AG04449 (cell line): ENCODE results near the gene MRLN.

ENCODE experiments used
- CTCF ChIA-PET: fragments of 350-600 bp; formaldehyde crosslinking; extraction: SDS; loops from one replicate; lab custom pipeline; 2021; ENCODE audit warnings: antibody characterized with exemption; lab: Yijun Ruan, JAX
- POLR2A ChIA-PET: fragments of 400-600, 350-600 bp; formaldehyde crosslinking; extraction: SDS; loops from one replicate; lab custom pipeline; 2020; ENCODE audit warnings: antibody characterized with exemption, inconsistent platforms; lab: Yijun Ruan, JAX
- DNase-seq: peaks from one replicate; pipeline ENCODE4 v3.0.0-alpha.2; 2010; ENCODE audit warnings: low read depth, low spot score
- H3K4me3 ChIP-seq: 2 replicates; pipeline ENCODE4 v1.5.1; 2011; ENCODE audit warnings: low read depth, mild to moderate bottlenecking, control low read depth, low read length
- TF ChIP-seq, protein P1 (sequence below): IDR thresholded peaks from one replicate; pipeline ENCODE4 v1.5.1; 2011; ENCODE audit warnings: mild to moderate bottlenecking, moderate library complexity, low read length, control low read depth, inconsistent platforms; ENCODE audit not compliant: insufficient read depth; ENCODE audit errors: missing control alignments

Gene MRLN

GRCh38 chr10:59781511-59781910 is 28.3 kb upstream of the MRLN start:
- POLR2A ChIA-PET = no interaction called here
- no peak for DNase-seq
- TF ChIP-seq, protein P1, sequence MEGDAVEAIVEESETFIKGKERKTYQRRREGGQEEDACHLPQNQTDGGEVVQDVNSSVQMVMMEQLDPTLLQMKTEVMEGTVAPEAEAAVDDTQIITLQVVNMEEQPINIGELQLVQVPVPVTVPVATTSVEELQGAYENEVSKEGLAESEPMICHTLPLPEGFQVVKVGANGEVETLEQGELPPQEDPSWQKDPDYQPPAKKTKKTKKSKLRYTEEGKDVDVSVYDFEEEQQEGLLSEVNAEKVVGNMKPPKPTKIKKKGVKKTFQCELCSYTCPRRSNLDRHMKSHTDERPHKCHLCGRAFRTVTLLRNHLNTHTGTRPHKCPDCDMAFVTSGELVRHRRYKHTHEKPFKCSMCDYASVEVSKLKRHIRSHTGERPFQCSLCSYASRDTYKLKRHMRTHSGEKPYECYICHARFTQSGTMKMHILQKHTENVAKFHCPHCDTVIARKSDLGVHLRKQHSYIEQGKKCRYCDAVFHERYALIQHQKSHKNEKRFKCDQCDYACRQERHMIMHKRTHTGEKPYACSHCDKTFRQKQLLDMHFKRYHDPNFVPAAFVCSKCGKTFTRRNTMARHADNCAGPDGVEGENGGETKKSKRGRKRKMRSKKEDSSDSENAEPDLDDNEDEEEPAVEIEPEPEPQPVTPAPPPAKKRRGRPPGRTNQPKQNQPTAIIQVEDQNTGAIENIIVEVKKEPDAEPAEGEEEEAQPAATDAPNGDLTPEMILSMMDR = no peak
- CTCF ChIA-PET = no interaction called here
- no peak overlapping the region for H3K4me3 ChIP-seq

DNA sequence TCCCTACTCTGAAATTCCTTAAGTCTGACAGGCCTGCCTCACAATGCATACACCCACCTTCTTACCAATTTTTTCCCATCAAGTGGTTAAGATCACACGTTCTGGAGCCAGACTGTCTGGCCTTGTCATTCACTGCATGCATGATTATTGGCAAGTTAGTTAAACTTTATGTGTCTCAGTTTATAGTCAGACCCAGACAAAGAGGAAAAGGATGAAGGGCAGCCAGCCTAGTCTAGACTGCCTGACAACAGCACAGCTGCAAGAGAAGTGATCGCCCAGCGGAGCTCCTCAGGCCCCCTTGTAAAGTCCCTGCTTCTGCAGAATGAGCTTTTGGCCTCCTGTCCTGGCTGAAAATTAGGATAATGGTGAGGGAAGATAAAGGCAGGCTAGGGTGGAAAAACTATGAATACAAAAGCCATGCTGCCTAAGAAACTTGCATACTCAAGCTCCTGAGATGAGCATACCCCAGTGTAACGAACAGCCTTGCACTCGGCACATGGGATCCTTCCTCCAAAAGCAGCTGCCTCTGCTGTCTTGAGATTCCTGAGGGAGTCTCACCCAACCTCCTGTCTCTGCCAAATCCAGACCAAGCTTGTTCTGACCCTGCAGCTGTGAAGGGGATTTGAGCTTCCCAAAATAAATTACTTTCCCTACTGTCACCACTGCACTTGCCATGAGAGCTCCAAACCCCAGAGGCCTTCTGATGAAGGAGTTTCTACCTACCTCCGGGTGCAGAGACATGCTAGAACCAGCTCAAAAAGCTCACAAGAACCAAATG is 26.7 kb upstream of the MRLN start:
- ChIA-PET POLR2A (interaction anchor here (0.5 kb wide), 1 partner anchor 255 kb away, joined by 3 read pairs; no protein-coding TSS in a partner anchor), CTCF (no interaction called here)
- DNase-seq = no peak
- TF ChIP-seq, protein P1 = no peak
- no peak overlapping the region for H3K4me3 ChIP-seq

- POLR2A ChIA-PET = no interaction called here
- no peak for DNase-seq
Measured at GRCh38 chr10:59774451-59774850, 21.2 kb upstream of the MRLN start.

DNA sequence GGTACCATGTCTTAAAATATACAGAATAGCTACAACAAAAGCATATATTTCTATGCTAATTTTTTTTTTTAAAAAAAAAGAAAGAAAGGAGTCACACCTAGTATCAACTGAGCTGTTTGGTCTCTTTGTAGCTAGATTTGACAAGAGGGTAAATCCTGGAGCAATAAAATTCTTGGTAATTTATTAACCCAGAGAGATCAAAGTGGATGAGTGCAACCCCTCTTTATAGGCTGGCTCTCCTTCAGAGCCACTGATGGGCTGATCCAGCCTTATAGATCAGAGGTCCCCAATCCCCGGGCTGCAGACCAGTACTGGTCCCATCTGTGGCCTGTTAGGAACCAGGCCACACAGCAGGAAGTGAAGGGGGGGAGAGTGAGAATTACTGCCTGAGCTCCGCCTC is 19.8 kb upstream of the MRLN start:
- TF ChIP-seq, protein P1 = no peak
- ChIA-PET CTCF (no interaction called here), POLR2A (no interaction called here)
- no peak for DNase-seq
- H3K4me3 ChIP-seq = no peak overlapping the region

More at GRCh38 chr10:59774451-59774850, 21.2 kb upstream of the MRLN start:
- H3K4me3 ChIP-seq = no peak overlapping the region
- CTCF ChIA-PET = interaction anchor here (0.6 kb wide), 1 partner anchor 1975 kb away, joined by 3 read pairs; no protein-coding TSS in a partner anchor
- TF ChIP-seq, protein P1 = no peak

DNA sequence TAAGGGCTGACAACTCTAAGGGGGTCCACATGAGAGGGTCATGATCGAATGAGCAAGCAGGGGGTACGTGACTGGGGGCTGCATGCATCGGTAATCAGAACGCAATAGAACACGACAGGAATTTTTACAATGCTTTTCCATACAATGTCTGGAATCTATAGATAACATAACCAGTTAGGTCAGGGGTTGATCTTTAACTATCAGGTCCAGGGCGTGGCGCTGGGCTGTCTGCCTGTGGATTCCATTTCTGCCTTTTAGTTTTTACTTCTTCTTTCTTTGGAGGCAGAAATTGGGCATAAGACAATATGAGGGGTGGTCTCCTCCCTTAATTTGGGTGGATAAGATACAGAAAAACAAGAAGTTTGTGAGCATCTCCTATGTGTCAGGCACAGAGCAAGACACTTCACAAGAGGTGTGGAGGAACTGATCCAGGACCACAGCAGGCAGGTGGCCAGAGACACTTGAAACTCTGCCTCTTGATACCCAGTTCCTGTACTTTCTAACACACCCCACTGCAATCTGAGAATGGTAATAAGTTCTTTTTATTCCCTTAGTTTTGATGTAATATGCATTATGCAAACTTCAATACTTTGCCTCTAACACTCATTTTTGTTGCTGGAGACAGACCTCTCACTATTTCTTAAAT is 18.0 kb upstream of the MRLN start:
- TF ChIP-seq, protein P1 = no peak
- CTCF ChIA-PET = no interaction called here
- DNase-seq = no peak
- no peak overlapping the region for H3K4me3 ChIP-seq
- POLR2A ChIA-PET = no interaction called here

DNA sequence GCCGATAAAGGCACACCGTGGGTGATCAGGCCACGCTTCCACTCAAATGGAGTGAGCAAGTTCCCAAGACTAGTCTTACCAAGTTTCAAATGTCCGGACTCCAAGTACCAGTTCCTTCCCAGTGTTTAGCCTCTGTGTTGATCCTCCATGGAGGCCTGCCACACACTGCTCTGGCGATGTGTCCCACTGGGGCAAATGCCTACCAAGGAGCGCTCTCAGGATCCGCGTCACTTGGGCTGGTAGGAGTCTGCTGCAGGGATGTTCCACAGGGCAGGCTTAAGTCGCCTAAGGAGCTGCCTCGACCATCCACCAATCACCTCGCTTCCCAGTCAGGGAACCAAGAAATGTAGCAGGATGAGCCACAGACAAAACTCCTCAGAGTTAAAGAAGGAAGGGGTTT is 17.4 kb upstream of the MRLN start:
- ChIA-PET CTCF (no interaction called here), POLR2A (no interaction called here)
- TF ChIP-seq, protein P1 = no peak
- no peak overlapping the region for H3K4me3 ChIP-seq
- DNase-seq = no peak
